Endothelial cell (in vitro differentiated cells): ENCODE data around the gene IGFN1. TPM values are rescaled to one million over a fixed set of nuclear protein-coding genes. Genes with fewer than 3 reads are reported as not detected.

Source experiments
- DNase-seq: peaks from one replicate; pipeline ENCODE4 v3.0.0; 2021; ENCODE audit warnings: low spot score
- H3K27ac Mint-ChIP-seq: one replicate; pipeline ENCODE4 v1.8.0; 2021; ENCODE audit warnings: mixed read lengths, inconsistent platforms; ENCODE audit not compliant: unreplicated experiment
- H3K27me3 Mint-ChIP-seq: one replicate; pipeline ENCODE4 v1.8.0; 2021; ENCODE audit warnings: mild to moderate bottlenecking, moderate library complexity, mixed read lengths, inconsistent platforms; ENCODE audit not compliant: unreplicated experiment
- H3K36me3 Mint-ChIP-seq: one replicate; pipeline ENCODE4 v1.8.0; 2021; ENCODE audit warnings: mild to moderate bottlenecking, low read depth, mixed read lengths, inconsistent platforms; ENCODE audit not compliant: unreplicated experiment
- H3K4me1 Mint-ChIP-seq: one replicate; pipeline ENCODE4 v1.8.0; 2021; ENCODE audit warnings: mild to moderate bottlenecking, mixed read lengths, inconsistent platforms; ENCODE audit not compliant: unreplicated experiment
- H3K4me3 Mint-ChIP-seq: one replicate; pipeline ENCODE4 v1.8.0; 2021; ENCODE audit warnings: mild to moderate bottlenecking, mixed read lengths, inconsistent platforms; ENCODE audit not compliant: unreplicated experiment
- H3K9me3 Mint-ChIP-seq: one replicate; pipeline ENCODE4 v1.8.0; 2021; ENCODE audit warnings: mixed read lengths, inconsistent platforms; ENCODE audit not compliant: unreplicated experiment
- CTCF ChIP-seq: fragments of 200-600 bp; sonication (generic); IDR thresholded peaks from one replicate; pipeline ENCODE4 v1.5.0; 2021; ENCODE audit warnings: antibody characterized with exemption; ENCODE audit not compliant: unreplicated experiment
- total RNA-seq: library from RNA; stranded (reverse); fragmentation: NEBNext Ultra II Directional; extraction: Animal tissue kit (Norgen Biotek cat#: 25700); gene quantifications from one replicate; pipeline ENCODE4 v1.2.1, GENCODE V29; 2021; ENCODE audit not compliant: unreplicated experiment

Gene IGFN1
- total RNA-seq, 1 donor from 2014 or later: not detected

- Mint-ChIP-seq H3K9me3 (no peaks in the 10 kb centered on the region), H3K4me3 (no peak overlapping the region), H3K27me3 (peaks cover 10% of the 10 kb centered on the region), H3K4me1 (peaks cover 8% of the 10 kb centered on the region), H3K27ac (no peak overlapping the region), H3K36me3 (no peaks in the 10 kb centered on the region)
- TF ChIP-seq CTCF: no peak
- no peak for DNase-seq
Measured at GRCh38 chr1:201175820-201176500, 14.7 kb upstream of the IGFN1 start.

- Mint-ChIP-seq H3K27ac (no peak overlapping the region), H3K36me3 (no peaks in the 10 kb centered on the region), H3K4me3 (no peak overlapping the region), H3K9me3 (no peaks in the 10 kb centered on the region), H3K27me3 (peaks cover 9% of the 10 kb centered on the region), H3K4me1 (peaks cover 9% of the 10 kb centered on the region)
- no peak for DNase-seq
- TF ChIP-seq CTCF: no peak
Measured at GRCh38 chr1:201176940-201177339, 13.7 kb upstream of the IGFN1 start.

- Mint-ChIP-seq H3K36me3 (no peaks in the 10 kb centered on the region), H3K27ac (no peak overlapping the region), H3K27me3 (peaks cover 6% of the 10 kb centered on the region), H3K9me3 (no peaks in the 10 kb centered on the region), H3K4me3 (no peak overlapping the region), H3K4me1 (peaks cover 8% of the 10 kb centered on the region)
- no peak for TF ChIP-seq CTCF
- DNase-seq: no peak
Measured at GRCh38 chr1:201178718-201179117, 11.9 kb upstream of the IGFN1 start.

GRCh38 chr1:201180141-201180540 is 10.5 kb upstream of the IGFN1 start:
- TF ChIP-seq CTCF: no peak
- no peak overlapping the region for H3K27ac Mint-ChIP-seq
- H3K4me1 Mint-ChIP-seq: peaks cover 12% of the 10 kb centered on the region
- H3K4me3 Mint-ChIP-seq: no peak overlapping the region
- no peak for DNase-seq
- no peaks in the 10 kb centered on the region for H3K36me3 Mint-ChIP-seq
- no peaks in the 10 kb centered on the region for H3K9me3 Mint-ChIP-seq
- peaks cover 6% of the 10 kb centered on the region for H3K27me3 Mint-ChIP-seq

- no peaks in the 10 kb centered on the region for H3K36me3 Mint-ChIP-seq
- H3K27ac Mint-ChIP-seq: no peak overlapping the region
- no peaks in the 10 kb centered on the region for H3K9me3 Mint-ChIP-seq
- no peak overlapping the region for H3K4me3 Mint-ChIP-seq
- TF ChIP-seq CTCF: no peak
- DNase-seq: no peak
- H3K27me3 Mint-ChIP-seq: peaks cover 4% of the 10 kb centered on the region
- H3K4me1 Mint-ChIP-seq: peaks cover 12% of the 10 kb centered on the region
Measured at GRCh38 chr1:201180901-201181300, 9.7 kb upstream of the IGFN1 start.
